ENCODE data around the gene RASSF3.
"Not testable (repeated sequence)": the region's sequence is repeated elsewhere in the genome, so short reads cannot be mapped to it uniquely, and the experiment has no call there.

Gene RASSF3

GRCh38 chr12:64582114-64582513, 28.2 kb upstream of the RASSF3 start:
- no peak for TF ChIP-seq CTCF (conservative IDR thresholded peaks at IDR 0.05)
- no peak for TF ChIP-seq ZFX (IDR thresholded peaks at IDR 0.05)

GRCh38 chr12:64582862-64583261, 27.4 kb upstream of the RASSF3 start:
- TF ChIP-seq ZFX (IDR thresholded peaks at IDR 0.05) = no peak
- no peak overlapping the region for H3K27ac ChIP-seq

More at GRCh38 chr12:64582114-64582513, 28.2 kb upstream of the RASSF3 start:
- H3K27ac ChIP-seq = no peak overlapping the region

- H3K27ac ChIP-seq = not testable (repeated sequence)
Measured at GRCh38 chr12:64583395-64583770, 26.9 kb upstream of the RASSF3 start.

GRCh38 chr12:64583771-64584421, 26.4 kb upstream of the RASSF3 start:
- TF ChIP-seq ZFX (IDR thresholded peaks at IDR 0.05) (no peak), CTCF (conservative IDR thresholded peaks at IDR 0.05) (no peak)
- H3K27ac ChIP-seq = no peak overlapping the region; the same call in 1 of the 2 replicates

GRCh38 chr12:64585104-64585503, 25.2 kb upstream of the RASSF3 start:
- H3K27ac ChIP-seq = no peak overlapping the region
- no peak for TF ChIP-seq ZFX (IDR thresholded peaks at IDR 0.05)
- no peak for TF ChIP-seq CTCF (conservative IDR thresholded peaks at IDR 0.05)

GRCh38 chr12:64587447-64587846, 22.8 kb upstream of the RASSF3 start:
- no peak overlapping the region for H3K27ac ChIP-seq

GRCh38 chr12:64590183-64590582, 20.1 kb upstream of the RASSF3 start:
- H3K27ac ChIP-seq = peak overlapping the region; percentile 98
- TF ChIP-seq CTCF (conservative IDR thresholded peaks at IDR 0.05) = no peak
- no peak for TF ChIP-seq ZFX (IDR thresholded peaks at IDR 0.05)

More at GRCh38 chr12:64587447-64587846, 22.8 kb upstream of the RASSF3 start:
- TF ChIP-seq CTCF (conservative IDR thresholded peaks at IDR 0.05) (no peak), ZFX (IDR thresholded peaks at IDR 0.05) (no peak)

- H3K27ac ChIP-seq = peak overlapping the region; percentile 98
Measured at GRCh38 chr12:64595863-64596793, 14.2 kb upstream of the RASSF3 start.

More at GRCh38 chr12:64595863-64596793, 14.2 kb upstream of the RASSF3 start:
- TF ChIP-seq CTCF (conservative IDR thresholded peaks at IDR 0.05) (no peak), ZFX (IDR thresholded peaks at IDR 0.05) (no peak)
